C4-2B (cell line): ENCODE data around the gene PDE1A.

Source experiments
- ZFX ChIP-seq: fragments of 450-650 bp; IDR thresholded peaks from 2 replicates; pipeline ENCODE4 v1.6.1; 2017
- TF ChIP-seq, protein P1 (sequence below): fragments of 450-650 bp; conservative IDR thresholded peaks from 2 replicates; pipeline ENCODE4 v1.5.1; 2017; ENCODE audit warnings: mild to moderate bottlenecking

DNA sequence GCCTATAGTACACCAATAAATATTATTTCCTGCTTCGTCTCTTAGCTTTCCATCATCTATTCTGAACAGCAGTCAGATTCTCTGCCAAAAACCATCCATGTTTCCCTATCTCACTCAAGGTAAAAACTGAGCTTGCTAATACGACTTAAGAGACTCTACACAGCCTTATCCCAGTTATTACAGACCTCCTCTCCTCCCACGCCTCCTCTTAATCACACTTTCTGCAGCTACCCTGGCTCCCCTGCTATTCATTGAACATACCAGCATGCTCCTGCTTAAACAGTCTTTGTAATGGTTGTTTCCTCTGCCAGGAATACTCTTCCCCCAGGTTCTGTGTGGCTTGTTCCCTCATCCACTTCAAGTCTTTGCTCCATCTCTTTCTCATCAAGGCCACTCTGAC, 81.5 kb downstream of the PDE1A start:
- TF ChIP-seq, protein P1, sequence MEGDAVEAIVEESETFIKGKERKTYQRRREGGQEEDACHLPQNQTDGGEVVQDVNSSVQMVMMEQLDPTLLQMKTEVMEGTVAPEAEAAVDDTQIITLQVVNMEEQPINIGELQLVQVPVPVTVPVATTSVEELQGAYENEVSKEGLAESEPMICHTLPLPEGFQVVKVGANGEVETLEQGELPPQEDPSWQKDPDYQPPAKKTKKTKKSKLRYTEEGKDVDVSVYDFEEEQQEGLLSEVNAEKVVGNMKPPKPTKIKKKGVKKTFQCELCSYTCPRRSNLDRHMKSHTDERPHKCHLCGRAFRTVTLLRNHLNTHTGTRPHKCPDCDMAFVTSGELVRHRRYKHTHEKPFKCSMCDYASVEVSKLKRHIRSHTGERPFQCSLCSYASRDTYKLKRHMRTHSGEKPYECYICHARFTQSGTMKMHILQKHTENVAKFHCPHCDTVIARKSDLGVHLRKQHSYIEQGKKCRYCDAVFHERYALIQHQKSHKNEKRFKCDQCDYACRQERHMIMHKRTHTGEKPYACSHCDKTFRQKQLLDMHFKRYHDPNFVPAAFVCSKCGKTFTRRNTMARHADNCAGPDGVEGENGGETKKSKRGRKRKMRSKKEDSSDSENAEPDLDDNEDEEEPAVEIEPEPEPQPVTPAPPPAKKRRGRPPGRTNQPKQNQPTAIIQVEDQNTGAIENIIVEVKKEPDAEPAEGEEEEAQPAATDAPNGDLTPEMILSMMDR = no peak
- TF ChIP-seq ZFX = no peak
